B cell (primary cell): Measurements from ENCODE around the gene LIPK. TPM values are rescaled to one million over a fixed set of nuclear protein-coding genes. Genes with fewer than 3 reads are reported as not detected.

Experiments
- ATAC-seq: fragments of 200-7000 bp; cut with Tn5 transposase; one replicate; pipeline ENCODE4 v1.10.0; 2021; ENCODE audit warnings: low read depth, mild to moderate bottlenecking, moderate number of reproducible peaks, moderate library complexity
- CTCF ChIA-PET: fragments of 350-600 bp; sonication (Branson Sonifier 250); formaldehyde crosslinking; loops from one replicate; lab custom pipeline; 2021; ENCODE audit warnings: antibody characterized with exemption, inconsistent platforms; lab: Charles Lee
- POLR2A ChIA-PET: fragments of 350-600 bp; sonication (Branson Sonifier 250); formaldehyde crosslinking; loops from one replicate; lab custom pipeline; 2021; ENCODE audit warnings: antibody characterized with exemption; lab: Charles Lee
- DNase-seq: peaks from one replicate; pipeline ENCODE4 v3.0.0; 2013
- H2AFZ ChIP-seq: 2 replicates; pipeline ENCODE4 v1.6.1; 2012; ENCODE audit warnings: mild to moderate bottlenecking, low read depth, low read length; ENCODE audit not compliant: insufficient read depth, poor library complexity, severe bottlenecking
- H3K27ac ChIP-seq, 2 donors: 1 replicate in 1 of 2; 2 replicates in 1 of 2; pipeline ENCODE4 v1.5.1; 2012 to 2013; ENCODE audit warnings: low read length in 2 of 2, mild to moderate bottlenecking in 2 of 2, moderate library complexity in 1 of 2
- H3K27me3 ChIP-seq, 4 experiments: fragments of 200-600 bp in 1 of 4; sonication (generic) in 1 of 4; replicated peaks in 1 of 4; 1 replicate in 2 of 4; 2 replicates in 2 of 4; pipeline versions ENCODE4 v1.6.1 to v1.7.0; 2013 to 2016; ENCODE audit warnings: low read length in 3 of 4, mild to moderate bottlenecking in 2 of 4, mixed read lengths in 1 of 4, moderate library complexity in 1 of 4; ENCODE audit not compliant: insufficient read depth in 4 of 4, control insufficient read depth in 3 of 4; ENCODE audit errors: control extremely low read depth in 1 of 4
- H3K36me3 ChIP-seq, 2 experiments: replicated peaks in 1 of 2; 1 replicate in 1 of 2; 2 replicates in 1 of 2; pipeline versions ENCODE4 v1.6.1 to v1.7.1; 2013; ENCODE audit warnings: low read length in 1 of 2; ENCODE audit not compliant: insufficient read depth in 2 of 2, control insufficient read depth in 1 of 2; ENCODE audit errors: control extremely low read depth in 1 of 2, extremely low read depth in 1 of 2
- H3K4me1 ChIP-seq, 2 donors: fragments of 200-600 bp in 1 of 2; sonication (generic) in 1 of 2; 1 replicate in 1 of 2; 2 replicates in 1 of 2; pipeline versions ENCODE4 v1.5.1 to v1.6.1; 2013 to 2017; ENCODE audit warnings: low read length in 2 of 2; ENCODE audit not compliant: control insufficient read depth in 2 of 2, insufficient read depth in 2 of 2
- H3K4me2 ChIP-seq: replicated peaks from 2 replicates; pipeline ENCODE3; 2012; ENCODE audit warnings: mild to moderate bottlenecking, low read depth, low read length; ENCODE audit not compliant: poor library complexity, severe bottlenecking
- H3K4me3 ChIP-seq, 5 experiments: fragments of 200-600 bp in 1 of 5; sonication (generic) in 1 of 5; 1 replicate in 3 of 5; 2 replicates in 2 of 5; pipeline versions ENCODE4 v1.5.1 to v1.7.0; 2011 to 2016; ENCODE audit warnings: low read length in 4 of 5, mild to moderate bottlenecking in 4 of 5, low read depth in 2 of 5, control low read depth in 1 of 5, moderate library complexity in 1 of 5; ENCODE audit not compliant: insufficient read depth in 1 of 5; ENCODE audit errors: control extremely low read depth in 1 of 5, extremely low read depth in 1 of 5
- H3K79me2 ChIP-seq: fragments of 200-600 bp; sonication (generic); one replicate; pipeline ENCODE4 v1.6.0; 2016; ENCODE audit warnings: low read length; ENCODE audit not compliant: control insufficient read depth, insufficient read depth
- H3K9ac ChIP-seq: fragments of 200-600 bp; sonication (generic); 2 replicates; pipeline ENCODE4 v1.6.1; 2017; ENCODE audit warnings: mild to moderate bottlenecking, low read length, moderate library complexity
- H3K9me3 ChIP-seq, 3 donors: one replicate each; pipeline versions ENCODE4 v1.6.1 to v1.7.1; 2013; ENCODE audit warnings: low read length in 2 of 3; ENCODE audit not compliant: control insufficient read depth in 2 of 3, insufficient read depth in 1 of 3; ENCODE audit errors: control extremely low read depth in 1 of 3
- H4K20me1 ChIP-seq: 2 replicates; pipeline ENCODE4 v1.6.0; 2012; ENCODE audit warnings: mild to moderate bottlenecking, low read length; ENCODE audit not compliant: insufficient read depth, control insufficient read depth, poor library complexity, severe bottlenecking
- H3K27ac Mint-ChIP-seq: one replicate; pipeline ENCODE4 v1.8.0; 2021; ENCODE audit warnings: mixed read lengths
- H3K27me3 Mint-ChIP-seq: one replicate; pipeline ENCODE4 v1.8.0; 2021; ENCODE audit warnings: mixed read lengths
- H3K4me1 Mint-ChIP-seq: one replicate; pipeline ENCODE4 v1.8.0; 2021; ENCODE audit warnings: mixed read lengths
- H3K4me3 Mint-ChIP-seq: one replicate; pipeline ENCODE4 v1.8.0; 2021; ENCODE audit warnings: mixed read lengths
- H3K9me3 Mint-ChIP-seq: one replicate; pipeline ENCODE4 v1.8.0; 2022; ENCODE audit warnings: mixed read lengths; ENCODE audit not compliant: insufficient read depth
- EZH2 ChIP-seq: IDR thresholded peaks from 2 replicates; pipeline ENCODE4 v1.6.1; 2012; ENCODE audit warnings: borderline replicate concordance, low read depth, mild to moderate bottlenecking, moderate library complexity, low read length; ENCODE audit not compliant: insufficient read depth, poor library complexity, severe bottlenecking
- WGBS: methylation state at CpG from one replicate; pipeline ENCODE4 v1.1.5; 2013; ENCODE audit warnings: missing lambda C conversion rate; ENCODE audit not compliant: insufficient coverage; 5-methylcytosine and 5-hydroxymethylcytosine counted together
- intact Hi-C: fragments of 100-400 bp; cut with micrococcal nuclease; formaldehyde crosslinking; loops from one replicate; pipeline ENCODE4 v1.10.0; 2022
- polyA plus RNA-seq: library from polyadenylated mRNA; depleted of rRNA; stranded (reverse); fragments of >200 nt; gene quantifications from 2 replicates; pipeline ENCODE4 v1.2.3, GENCODE V29; 2012
- total RNA-seq, 2 donors: library from RNA; stranded (reverse); fragments of 120-200 nt in 1 of 2; gene quantifications; 1 replicate in 1 of 2; 2 replicates in 1 of 2; pipeline versions ENCODE4 v1.2.3 to v1.2.4, GENCODE V29; 2013 to 2022
- TF ChIP-seq, protein P1 (sequence below): fragments of 200-600 bp; IDR thresholded peaks from one replicate; pipeline ENCODE4 v1.8.0; 2022; ENCODE audit warnings: antibody characterized with exemption, mild to moderate bottlenecking

LIPK gene
- total and polyA plus RNA-seq, 2 donors (not counting 1 experiment from before 2014, with no cell fraction given), result not detected

DNA sequence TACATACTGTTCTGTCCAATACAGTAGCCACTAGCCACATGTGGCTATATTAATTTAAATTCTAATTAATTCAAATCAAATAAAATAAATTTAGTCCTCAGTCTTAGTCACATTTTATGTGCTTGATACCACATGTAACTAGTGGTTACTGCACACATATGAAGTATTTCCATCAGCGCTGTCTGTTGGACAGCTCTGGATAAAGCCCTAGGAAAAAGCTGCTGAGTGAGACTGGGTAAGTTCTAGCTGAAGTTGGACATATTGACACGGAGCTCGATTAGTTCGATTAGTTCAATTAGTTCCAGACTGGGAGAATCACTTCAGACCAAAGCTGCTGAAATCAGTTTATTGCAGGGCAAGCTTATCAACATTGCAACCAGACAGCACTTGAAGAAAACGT lies 81.4 kb downstream of the LIPK start:
- no peak for ATAC-seq
- TF ChIP-seq, protein P1, sequence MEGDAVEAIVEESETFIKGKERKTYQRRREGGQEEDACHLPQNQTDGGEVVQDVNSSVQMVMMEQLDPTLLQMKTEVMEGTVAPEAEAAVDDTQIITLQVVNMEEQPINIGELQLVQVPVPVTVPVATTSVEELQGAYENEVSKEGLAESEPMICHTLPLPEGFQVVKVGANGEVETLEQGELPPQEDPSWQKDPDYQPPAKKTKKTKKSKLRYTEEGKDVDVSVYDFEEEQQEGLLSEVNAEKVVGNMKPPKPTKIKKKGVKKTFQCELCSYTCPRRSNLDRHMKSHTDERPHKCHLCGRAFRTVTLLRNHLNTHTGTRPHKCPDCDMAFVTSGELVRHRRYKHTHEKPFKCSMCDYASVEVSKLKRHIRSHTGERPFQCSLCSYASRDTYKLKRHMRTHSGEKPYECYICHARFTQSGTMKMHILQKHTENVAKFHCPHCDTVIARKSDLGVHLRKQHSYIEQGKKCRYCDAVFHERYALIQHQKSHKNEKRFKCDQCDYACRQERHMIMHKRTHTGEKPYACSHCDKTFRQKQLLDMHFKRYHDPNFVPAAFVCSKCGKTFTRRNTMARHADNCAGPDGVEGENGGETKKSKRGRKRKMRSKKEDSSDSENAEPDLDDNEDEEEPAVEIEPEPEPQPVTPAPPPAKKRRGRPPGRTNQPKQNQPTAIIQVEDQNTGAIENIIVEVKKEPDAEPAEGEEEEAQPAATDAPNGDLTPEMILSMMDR, result no peak
- no peak for TF ChIP-seq EZH2
- Histone ChIP-seq H3K27ac (no peak overlapping the region), H3K9ac (no peak overlapping the region), H3K36me3 (no peaks in the 10 kb centered on the region), H3K79me2 (no peaks in the 10 kb centered on the region), H3K9me3 (no peaks in the 10 kb centered on the region), H3K4me1 (no peaks in the 10 kb centered on the region), H2AFZ (no peak overlapping the region), H3K4me3 (no peak overlapping the region), H3K4me2 (no peak overlapping the region), H4K20me1 (no peaks in the 10 kb centered on the region), H3K27me3 (no peaks in the 10 kb centered on the region)
- no peak overlapping the region for H3K27ac Mint-ChIP-seq
- H3K4me3 Mint-ChIP-seq, result no peak overlapping the region
- intact Hi-C loops, result no loop called here
- ChIA-PET POLR2A (no interaction called here), CTCF (no interaction called here)
- peaks cover 7% of the 10 kb centered on the region for H3K27me3 Mint-ChIP-seq
- 98% methylated on average over 4 of the region's 5 CpGs for WGBS
- H3K4me1 Mint-ChIP-seq, result no peaks in the 10 kb centered on the region
- no peaks in the 10 kb centered on the region for H3K9me3 Mint-ChIP-seq
- no peak for DNase-seq

DNA sequence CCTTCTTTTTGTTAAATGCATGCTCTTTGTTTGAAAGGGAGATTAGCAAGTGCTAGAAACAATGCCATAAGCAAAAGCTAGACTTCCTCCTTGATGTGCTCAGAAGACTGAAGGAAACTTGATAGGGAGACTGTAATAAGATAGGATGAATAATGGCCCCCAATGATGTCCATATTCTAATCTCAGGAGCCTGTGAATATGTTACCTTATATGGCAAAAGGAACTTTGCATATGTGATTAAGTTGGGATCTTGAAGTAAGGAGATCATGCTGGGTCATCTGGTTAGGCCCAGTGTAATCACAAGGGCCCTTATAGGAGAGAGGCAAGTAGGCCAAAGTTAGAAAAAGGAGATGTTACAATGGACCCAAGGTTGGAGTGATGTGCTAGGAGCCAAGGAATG lies 82.9 kb downstream of the LIPK start:
- no peaks in the 10 kb centered on the region for H3K9me3 Mint-ChIP-seq
- no peak for TF ChIP-seq EZH2
- TF ChIP-seq, protein P1, result no peak
- Histone ChIP-seq H2AFZ (no peak overlapping the region), H3K4me3 (no peak overlapping the region), H3K27ac (no peak overlapping the region), H3K4me1 (no peaks in the 10 kb centered on the region), H4K20me1 (no peaks in the 10 kb centered on the region), H3K36me3 (no peaks in the 10 kb centered on the region), H3K9ac (no peak overlapping the region), H3K27me3 (no peaks in the 10 kb centered on the region), H3K4me2 (no peak overlapping the region), H3K79me2 (no peaks in the 10 kb centered on the region), H3K9me3 (no peaks in the 10 kb centered on the region)
- no peaks in the 10 kb centered on the region for H3K4me1 Mint-ChIP-seq
- no peak overlapping the region for H3K4me3 Mint-ChIP-seq
- H3K27me3 Mint-ChIP-seq, result peaks cover 7% of the 10 kb centered on the region
- intact Hi-C loops, result no loop called here
- ChIA-PET POLR2A (no interaction called here), CTCF (no interaction called here)
- H3K27ac Mint-ChIP-seq, result no peak overlapping the region
- ATAC-seq (no peak), DNase-seq (no peak)
